ENCODE data around the gene EPHA10.

Gene EPHA10

DNA sequence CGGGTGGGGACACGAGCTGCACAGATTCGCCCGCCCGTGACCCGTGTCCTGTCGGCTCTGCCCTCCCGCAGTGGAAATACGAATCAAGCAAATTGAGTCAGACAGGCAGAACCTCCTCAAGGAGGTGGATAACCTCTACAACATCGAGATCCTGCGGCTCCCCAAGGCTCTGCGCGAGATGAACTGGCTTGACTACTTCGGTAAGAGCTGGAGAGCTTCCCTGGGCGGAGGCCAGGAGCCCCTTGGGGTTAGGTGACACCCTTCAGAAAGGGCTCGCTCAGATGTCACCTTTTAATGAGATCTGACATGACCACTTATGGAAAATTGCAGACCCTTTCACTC is 72.1 kb downstream of the EPHA10 start:
- Histone ChIP-seq H3K4me2 (ENCODE audit: low read depth, low read length, poor library complexity, severe bottlenecking) (peak overlapping the region; percentile 65), H3F3A (ENCODE audit: low read depth) (no peaks in the 10 kb centered on the region), H3K4me3 (ENCODE audit: low read length, poor library complexity, severe bottlenecking) (peak overlapping the region; percentile 86), H3K9ac (ENCODE audit: low read depth, low read length, poor library complexity, severe bottlenecking) (peak overlapping the region; percentile 93), H3K36me3 (ENCODE audit: insufficient read depth, low read length) (peaks cover 22% of the 10 kb centered on the region; the same call in 1 of the 2 replicates), H3K27me3 (ENCODE audit: insufficient read depth, low read length, poor library complexity, severe bottlenecking) (no peaks in the 10 kb centered on the region), H3K79me2 (ENCODE audit: insufficient read depth, low read length) (peaks cover 84% of the 10 kb centered on the region), H3K4me1 (ENCODE audit: insufficient read depth, low read length, poor library complexity, severe bottlenecking) (peaks cover 42% of the 10 kb centered on the region), H3K9me3 (ENCODE audit: insufficient read depth, low read depth, low read length) (no peaks in the 10 kb centered on the region), H4K20me1 (ENCODE audit: insufficient read depth, low read length, poor library complexity, severe bottlenecking) (peaks cover 27% of the 10 kb centered on the region), H2AFZ (ENCODE audit: low read length) (peak overlapping the region; percentile 89), H3K9me2 (replicated peaks; ENCODE audit: low read depth, low read length) (no peaks in the 10 kb centered on the region)
- TF ChIP-seq EZH2phosphoT487 (IDR thresholded peaks at IDR 0.05; ENCODE audit: borderline replicate concordance) = no peak
- TF ChIP-seq, protein P1, sequence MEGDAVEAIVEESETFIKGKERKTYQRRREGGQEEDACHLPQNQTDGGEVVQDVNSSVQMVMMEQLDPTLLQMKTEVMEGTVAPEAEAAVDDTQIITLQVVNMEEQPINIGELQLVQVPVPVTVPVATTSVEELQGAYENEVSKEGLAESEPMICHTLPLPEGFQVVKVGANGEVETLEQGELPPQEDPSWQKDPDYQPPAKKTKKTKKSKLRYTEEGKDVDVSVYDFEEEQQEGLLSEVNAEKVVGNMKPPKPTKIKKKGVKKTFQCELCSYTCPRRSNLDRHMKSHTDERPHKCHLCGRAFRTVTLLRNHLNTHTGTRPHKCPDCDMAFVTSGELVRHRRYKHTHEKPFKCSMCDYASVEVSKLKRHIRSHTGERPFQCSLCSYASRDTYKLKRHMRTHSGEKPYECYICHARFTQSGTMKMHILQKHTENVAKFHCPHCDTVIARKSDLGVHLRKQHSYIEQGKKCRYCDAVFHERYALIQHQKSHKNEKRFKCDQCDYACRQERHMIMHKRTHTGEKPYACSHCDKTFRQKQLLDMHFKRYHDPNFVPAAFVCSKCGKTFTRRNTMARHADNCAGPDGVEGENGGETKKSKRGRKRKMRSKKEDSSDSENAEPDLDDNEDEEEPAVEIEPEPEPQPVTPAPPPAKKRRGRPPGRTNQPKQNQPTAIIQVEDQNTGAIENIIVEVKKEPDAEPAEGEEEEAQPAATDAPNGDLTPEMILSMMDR (conservative IDR thresholded peaks at IDR 0.05; ENCODE audit: low read length) = no peak

DNA sequence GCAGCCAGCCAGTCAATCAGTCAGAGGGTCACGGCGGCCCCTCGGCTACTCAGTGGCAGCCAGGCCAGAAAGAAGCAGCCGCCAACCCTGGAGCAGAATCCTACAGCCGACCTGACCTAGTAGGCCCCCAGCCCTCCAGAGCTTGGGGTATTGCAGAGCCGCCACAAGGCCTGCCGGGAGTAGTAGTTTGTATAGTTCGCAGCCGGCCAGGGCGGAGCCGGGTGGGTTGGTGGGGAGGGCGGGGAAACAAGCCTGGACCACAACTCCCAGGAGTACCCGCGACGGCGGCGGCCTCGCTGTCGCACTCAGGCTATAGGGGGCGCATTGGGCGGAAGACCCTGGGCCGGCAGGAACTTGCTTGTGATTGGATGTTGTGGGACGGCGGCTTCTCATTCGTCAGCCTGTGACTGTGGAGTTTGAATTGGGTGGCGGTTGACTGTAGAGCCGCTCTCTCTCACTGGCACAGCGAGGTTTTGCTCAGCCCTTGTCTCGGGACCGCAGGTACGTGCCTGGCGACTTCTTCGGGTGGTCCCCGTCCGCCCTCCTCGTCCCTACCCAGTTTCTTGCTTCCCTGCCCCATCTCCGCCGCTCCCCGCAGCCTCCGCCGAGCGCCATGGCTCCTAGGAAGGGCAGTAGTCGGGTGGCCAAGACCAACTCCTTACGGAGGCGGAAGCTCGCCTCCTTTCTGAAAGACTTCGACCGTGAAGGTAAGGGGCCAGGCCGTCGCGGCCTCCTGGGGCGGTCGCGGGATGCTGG is 72.7 kb downstream of the EPHA10 start, which contains the start of gene CDCA8:
Gene CDCA8, plus strand, starts transcription at position 439 of the 756 bp plus-strand sequence. Its CDS starts 175 bp downstream, at position 614.
- H2AFZ ChIP-seq (ENCODE audit: low read length) = peak within 1 kb of the TSS; percentile 100
- no peaks in the 10 kb centered on the region for H3F3A ChIP-seq (ENCODE audit: low read depth)
- H3K9me2 ChIP-seq (replicated peaks; ENCODE audit: low read depth, low read length) = no peaks in the 10 kb centered on the region
- H3K27me3 ChIP-seq (ENCODE audit: insufficient read depth, low read length, poor library complexity, severe bottlenecking) = no peaks in the 10 kb centered on the region
- H3K4me2 ChIP-seq (ENCODE audit: low read depth, low read length, poor library complexity, severe bottlenecking) = peak within 1 kb of the TSS; percentile 96
- H3K9ac ChIP-seq (ENCODE audit: low read depth, low read length, poor library complexity, severe bottlenecking) = peak within 1 kb of the TSS; percentile 93
- peaks cover 27% of the 10 kb centered on the region for H4K20me1 ChIP-seq (ENCODE audit: insufficient read depth, low read length, poor library complexity, severe bottlenecking)
- peaks cover 37% of the 10 kb centered on the region for H3K4me1 ChIP-seq (ENCODE audit: insufficient read depth, low read length, poor library complexity, severe bottlenecking)
- no peaks in the 10 kb centered on the region for H3K9me3 ChIP-seq (ENCODE audit: insufficient read depth, low read depth, low read length)
- H3K79me2 ChIP-seq (ENCODE audit: insufficient read depth, low read length) = peaks cover 79% of the 10 kb centered on the region
- TF ChIP-seq, protein P1 (conservative IDR thresholded peaks at IDR 0.05; ENCODE audit: low read length) = peak; percentile 59
- no peak for TF ChIP-seq EZH2phosphoT487 (IDR thresholded peaks at IDR 0.05; ENCODE audit: borderline replicate concordance)
- peak within 1 kb of the TSS; percentile 86 for H3K4me3 ChIP-seq (ENCODE audit: low read length, poor library complexity, severe bottlenecking)
- peaks cover 17% of the 10 kb centered on the region; the same call in 1 of the 2 replicates for H3K36me3 ChIP-seq (ENCODE audit: insufficient read depth, low read length)

DNA sequence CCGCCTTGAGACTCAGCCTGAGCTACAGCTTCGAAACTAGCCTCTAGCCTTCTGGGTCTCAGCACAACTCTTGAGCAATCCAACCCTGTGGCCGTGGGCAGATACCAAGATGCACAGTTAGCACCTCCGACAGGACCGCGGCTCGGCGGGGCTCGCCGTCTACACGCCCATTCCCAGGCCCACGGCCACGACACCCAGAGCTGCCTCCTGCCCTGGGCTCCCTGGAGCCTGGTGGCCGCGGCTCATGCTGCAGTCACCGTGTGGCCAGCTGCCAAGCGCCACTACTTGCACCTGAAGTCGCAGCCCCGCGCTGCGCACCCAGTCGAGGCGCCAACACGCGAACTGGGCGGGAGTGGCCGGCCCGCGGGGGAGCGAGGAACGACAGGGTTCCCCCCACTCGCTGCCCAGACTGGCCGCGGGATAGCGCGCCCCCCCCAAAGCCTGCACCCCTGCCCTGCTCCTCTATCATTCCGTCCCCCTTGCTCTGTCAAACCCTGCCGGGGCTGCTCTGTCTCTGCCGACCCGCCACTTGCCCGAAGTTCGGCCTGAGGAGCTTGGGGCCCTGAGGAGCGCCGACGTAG is 73.3 kb downstream of the EPHA10 start:
- H3K79me2 ChIP-seq (ENCODE audit: insufficient read depth, low read length) = peaks cover 72% of the 10 kb centered on the region
- peak overlapping the region; percentile 96 for H3K4me2 ChIP-seq (ENCODE audit: low read depth, low read length, poor library complexity, severe bottlenecking)
- H3K27me3 ChIP-seq (ENCODE audit: insufficient read depth, low read length, poor library complexity, severe bottlenecking) = no peaks in the 10 kb centered on the region
- H3K36me3 ChIP-seq (ENCODE audit: insufficient read depth, low read length) = peaks cover 10% of the 10 kb centered on the region; the same call in 1 of the 2 replicates
- peaks cover 32% of the 10 kb centered on the region for H3K4me1 ChIP-seq (ENCODE audit: insufficient read depth, low read length, poor library complexity, severe bottlenecking)
- H3K9me3 ChIP-seq (ENCODE audit: insufficient read depth, low read depth, low read length) = no peaks in the 10 kb centered on the region
- H3K4me3 ChIP-seq (ENCODE audit: low read length, poor library complexity, severe bottlenecking) = peak overlapping the region; percentile 86
- H4K20me1 ChIP-seq (ENCODE audit: insufficient read depth, low read length, poor library complexity, severe bottlenecking) = peaks cover 27% of the 10 kb centered on the region
- H3F3A ChIP-seq (ENCODE audit: low read depth) = no peaks in the 10 kb centered on the region
- H3K9me2 ChIP-seq (replicated peaks; ENCODE audit: low read depth, low read length) = no peaks in the 10 kb centered on the region
- H3K9ac ChIP-seq (ENCODE audit: low read depth, low read length, poor library complexity, severe bottlenecking) = peak overlapping the region; percentile 93
- peak overlapping the region; percentile 100 for H2AFZ ChIP-seq (ENCODE audit: low read length)
- no peak for TF ChIP-seq EZH2phosphoT487 (IDR thresholded peaks at IDR 0.05; ENCODE audit: borderline replicate concordance)
- TF ChIP-seq, protein P1 (conservative IDR thresholded peaks at IDR 0.05; ENCODE audit: low read length) = no peak
